Mesenchymal stem cell (in vitro differentiated cells and primary cell): ENCODE measurements around the gene TMEM151B.

ENCODE experiments used
- DNase-seq: peaks from one replicate; pipeline ENCODE4 v3.0.0-alpha.2; 2013
- H2AFZ ChIP-seq: one replicate; pipeline ENCODE4 v1.6.1; 2013; ENCODE audit warnings: low read depth, mild to moderate bottlenecking, control low read depth, inconsistent platforms, low read length, moderate library complexity
- H2AK5ac ChIP-seq: 2 replicates; pipeline ENCODE4 v1.6.1; 2013; ENCODE audit warnings: low read length, moderate library complexity, mild to moderate bottlenecking, inconsistent platforms; ENCODE audit not compliant: severe bottlenecking
- H2BK120ac ChIP-seq: one replicate; pipeline ENCODE4 v1.6.1; 2013; ENCODE audit warnings: low read depth, mild to moderate bottlenecking, inconsistent platforms, low read length, moderate library complexity
- H2BK12ac ChIP-seq, 2 experiments: one replicate each; pipeline ENCODE4 v1.6.1; 2013; ENCODE audit warnings: inconsistent platforms in 2 of 2, low read length in 2 of 2, mild to moderate bottlenecking in 2 of 2, moderate library complexity in 2 of 2, control low read depth in 1 of 2
- H2BK15ac ChIP-seq: one replicate; pipeline ENCODE4 v1.6.1; 2013; ENCODE audit warnings: mild to moderate bottlenecking, low read depth, inconsistent platforms; ENCODE audit not compliant: poor library complexity, severe bottlenecking
- H2BK5ac ChIP-seq: 2 replicates; pipeline ENCODE4 v1.6.1; 2013; ENCODE audit warnings: low read depth, mild to moderate bottlenecking, low read length, control low read depth, inconsistent platforms; ENCODE audit not compliant: poor library complexity, severe bottlenecking
- H3K14ac ChIP-seq, 2 experiments: one replicate each; pipeline ENCODE4 v1.6.1; 2013; ENCODE audit warnings: inconsistent platforms in 2 of 2, low read length in 2 of 2, control low read depth in 1 of 2, mild to moderate bottlenecking in 1 of 2, moderate library complexity in 1 of 2
- H3K18ac ChIP-seq, 2 experiments: one replicate each; pipeline ENCODE4 v1.6.1; 2013; ENCODE audit warnings: inconsistent platforms in 2 of 2, low read length in 2 of 2, control low read depth in 1 of 2, low read depth in 1 of 2, mild to moderate bottlenecking in 1 of 2
- H3K23ac ChIP-seq, 2 experiments: one replicate each; pipeline ENCODE4 v1.6.1; 2013; ENCODE audit warnings: inconsistent platforms in 2 of 2, low read length in 2 of 2, mild to moderate bottlenecking in 2 of 2, moderate library complexity in 2 of 2, control low read depth in 1 of 2
- H3K27ac ChIP-seq: 2 replicates; pipeline ENCODE4 v1.5.1; 2013; ENCODE audit warnings: mild to moderate bottlenecking, moderate library complexity, low read length, control low read depth, inconsistent platforms; ENCODE audit not compliant: poor library complexity, severe bottlenecking
- H3K27me3 ChIP-seq, 2 experiments: 2 replicates each; pipeline versions ENCODE4 v1.6.1 to v1.7.0; 2013; ENCODE audit warnings: low read length in 2 of 2, mild to moderate bottlenecking in 2 of 2, moderate library complexity in 2 of 2, control low read depth in 1 of 2, inconsistent platforms in 1 of 2; ENCODE audit not compliant: control insufficient read depth in 1 of 2, insufficient read depth in 1 of 2
- H3K36me3 ChIP-seq, 2 experiments: 2 replicates each; pipeline versions ENCODE4 v1.6.1 to v1.7.0; 2013; ENCODE audit warnings: low read length in 2 of 2, control low read depth in 1 of 2, inconsistent platforms in 1 of 2, low read depth in 1 of 2, mild to moderate bottlenecking in 1 of 2; ENCODE audit not compliant: insufficient read depth in 2 of 2, control insufficient read depth in 1 of 2
- H3K4ac ChIP-seq, 2 experiments: one replicate each; pipeline ENCODE4 v1.6.1; 2013; ENCODE audit warnings: inconsistent platforms in 2 of 2, low read length in 2 of 2, mild to moderate bottlenecking in 2 of 2, moderate library complexity in 2 of 2, control low read depth in 1 of 2, low read depth in 1 of 2
- H3K4me1 ChIP-seq: 2 replicates; pipeline ENCODE4 v1.6.1; 2013; ENCODE audit warnings: low read depth, low read length, control low read depth; ENCODE audit not compliant: control insufficient read depth, insufficient read depth
- H3K4me2 ChIP-seq: 2 replicates; pipeline ENCODE4 v1.6.1; 2013; ENCODE audit warnings: low read length, mild to moderate bottlenecking, inconsistent platforms; ENCODE audit not compliant: poor library complexity, severe bottlenecking
- H3K4me3 ChIP-seq, 2 experiments: 2 replicates each; pipeline versions ENCODE4 v1.5.1 to v1.7.0; 2013; ENCODE audit warnings: low read length in 2 of 2, mild to moderate bottlenecking in 2 of 2, control low read depth in 1 of 2, low read depth in 1 of 2; ENCODE audit not compliant: insufficient read depth in 1 of 2
- H3K79me1 ChIP-seq: replicated peaks from 2 replicates; pipeline ENCODE4 v1.6.1; 2013; ENCODE audit warnings: mild to moderate bottlenecking, control low read depth, low read length, inconsistent platforms; ENCODE audit not compliant: poor library complexity, severe bottlenecking
- H3K9ac ChIP-seq: 2 replicates; pipeline ENCODE4 v1.7.0; 2013; ENCODE audit warnings: mild to moderate bottlenecking, low read length, moderate library complexity
- H3K9me3 ChIP-seq: 2 replicates; pipeline ENCODE4 v1.7.0; 2013; ENCODE audit warnings: mild to moderate bottlenecking, low read length; ENCODE audit not compliant: control insufficient read depth
- H4K8ac ChIP-seq: one replicate; pipeline ENCODE4 v1.6.1; 2013; ENCODE audit warnings: inconsistent platforms, mild to moderate bottlenecking, low read length, moderate library complexity
- H4K91ac ChIP-seq: one replicate; pipeline ENCODE4 v1.6.1; 2013; ENCODE audit warnings: mild to moderate bottlenecking, low read length, inconsistent platforms
- WGBS: methylation state at CpG from one replicate; pipeline ENCODE4 v1.1.7; 2013; ENCODE audit warnings: mixed read lengths; 5-methylcytosine and 5-hydroxymethylcytosine counted together

The TMEM151B gene

GRCh38 chr6:44309631-44310030, 39.4 kb downstream of the TMEM151B start:
- DNase-seq = no peak
- Histone ChIP-seq H3K23ac (no peak overlapping the region), H2AK5ac (no peak overlapping the region), H3K4me1 (peaks cover 7% of the 10 kb centered on the region), H2BK12ac (no peak overlapping the region), H4K91ac (no peak overlapping the region), H2BK120ac (no peak overlapping the region), H4K8ac (no peak overlapping the region), H3K4me2 (no peak overlapping the region), H3K27me3 (peaks cover 0 to 4% of the 10 kb centered on the region in 2 experiments), H3K27ac (no peak overlapping the region), H3K14ac (no peak overlapping the region), H2AFZ (no peak overlapping the region), H3K4me3 (no peak overlapping the region), H3K36me3 (peaks cover 56 to 66% of the 10 kb centered on the region in 2 experiments), H3K4ac (no peak overlapping the region), H3K79me1 (peaks cover 17% of the 10 kb centered on the region), H3K9me3 (no peaks in the 10 kb centered on the region), H2BK5ac (no peak overlapping the region), H2BK15ac (no peak overlapping the region), H3K9ac (no peak overlapping the region), H3K18ac (no peak overlapping the region)

GRCh38 chr6:44310241-44310640, 40.0 kb downstream of the TMEM151B start:
- Histone ChIP-seq H3K79me1 (peaks cover 17% of the 10 kb centered on the region), H2AFZ (no peak overlapping the region)

GRCh38 chr6:44311304-44311703, 41.1 kb downstream of the TMEM151B start:
- no peak overlapping the region for H2AK5ac ChIP-seq

More at GRCh38 chr6:44310241-44310640, 40.0 kb downstream of the TMEM151B start:
- DNase-seq = no peak
- H3K4me3 ChIP-seq = no peak overlapping the region
- no peak overlapping the region for H3K4ac ChIP-seq
- H3K27me3 ChIP-seq = peaks cover 0 to 4% of the 10 kb centered on the region in 2 experiments
- WGBS = 98% methylated on average over 3 of the region's 3 CpGs
- no peak overlapping the region for H2BK15ac ChIP-seq
- H3K36me3 ChIP-seq = peaks cover 50 to 60% of the 10 kb centered on the region in 2 experiments
- H2BK12ac ChIP-seq = no peak overlapping the region
- H2AK5ac ChIP-seq = no peak overlapping the region
- no peak overlapping the region for H4K8ac ChIP-seq
- H3K18ac ChIP-seq = no peak overlapping the region
- peaks cover 7% of the 10 kb centered on the region for H3K4me1 ChIP-seq
- no peak overlapping the region for H3K9ac ChIP-seq
- no peak overlapping the region for H3K14ac ChIP-seq
- H2BK5ac ChIP-seq = no peak overlapping the region
- H4K91ac ChIP-seq = no peak overlapping the region
- H3K4me2 ChIP-seq = no peak overlapping the region
- no peak overlapping the region for H2BK120ac ChIP-seq
- no peaks in the 10 kb centered on the region for H3K9me3 ChIP-seq
- H3K23ac ChIP-seq = no peak overlapping the region
- H3K27ac ChIP-seq = no peak overlapping the region

GRCh38 chr6:44311767-44312166, 41.5 kb downstream of the TMEM151B start:
- H3K79me1 ChIP-seq = peaks cover 17% of the 10 kb centered on the region
- no peak overlapping the region for H4K8ac ChIP-seq
- H3K9ac ChIP-seq = peak overlapping the region; percentile 96
- no peak overlapping the region for H4K91ac ChIP-seq
- no peak overlapping the region for H2BK120ac ChIP-seq
- no peak overlapping the region for H3K4me2 ChIP-seq
- WGBS = 94% methylated on average over 3 of the region's 3 CpGs
- peaks cover 35 to 44% of the 10 kb centered on the region in 2 experiments for H3K36me3 ChIP-seq
- H3K9me3 ChIP-seq = no peaks in the 10 kb centered on the region
- H3K4ac ChIP-seq = no peak overlapping the region
- H3K27ac ChIP-seq = no peak overlapping the region
- no peak for DNase-seq
- peak overlapping the region in 1 of 2 experiments; percentile 94 for H3K4me3 ChIP-seq
- H2AFZ ChIP-seq = no peak overlapping the region
- H2BK15ac ChIP-seq = no peak overlapping the region
- no peak overlapping the region for H3K23ac ChIP-seq
- H3K18ac ChIP-seq = no peak overlapping the region
- no peak overlapping the region for H2BK12ac ChIP-seq
- peaks cover 11 to 15% of the 10 kb centered on the region in 2 experiments for H3K27me3 ChIP-seq
- H2AK5ac ChIP-seq = no peak overlapping the region
- H3K14ac ChIP-seq = no peak overlapping the region
- H2BK5ac ChIP-seq = no peak overlapping the region
- H3K4me1 ChIP-seq = peaks cover 7% of the 10 kb centered on the region

More at GRCh38 chr6:44311304-44311703, 41.1 kb downstream of the TMEM151B start:
- Histone ChIP-seq H3K4me2 (no peak overlapping the region), H3K9me3 (no peaks in the 10 kb centered on the region), H3K79me1 (peaks cover 17% of the 10 kb centered on the region), H4K8ac (no peak overlapping the region), H2BK15ac (no peak overlapping the region), H3K27me3 (peaks cover 9 to 12% of the 10 kb centered on the region in 2 experiments), H2BK120ac (no peak overlapping the region), H2BK5ac (no peak overlapping the region), H3K4ac (no peak overlapping the region), H3K14ac (no peak overlapping the region), H3K18ac (no peak overlapping the region), H3K23ac (no peak overlapping the region), H4K91ac (no peak overlapping the region), H2AFZ (no peak overlapping the region), H3K4me3 (no peak overlapping the region), H3K27ac (no peak overlapping the region), H3K4me1 (peaks cover 7% of the 10 kb centered on the region), H3K9ac (no peak overlapping the region), H3K36me3 (peaks cover 40 to 49% of the 10 kb centered on the region in 2 experiments), H2BK12ac (no peak overlapping the region)
- DNase-seq = no peak
- 93% methylated on average over 2 of the region's 2 CpGs for WGBS
